ENCODE measurements around the gene KLHDC9. TPM values are rescaled to one million over a fixed set of nuclear protein-coding genes. Genes with fewer than 3 reads are reported as not detected.

The KLHDC9 gene
- total RNA-seq, 1 donor from 2014 or later = 10.9 TPM

DNA sequence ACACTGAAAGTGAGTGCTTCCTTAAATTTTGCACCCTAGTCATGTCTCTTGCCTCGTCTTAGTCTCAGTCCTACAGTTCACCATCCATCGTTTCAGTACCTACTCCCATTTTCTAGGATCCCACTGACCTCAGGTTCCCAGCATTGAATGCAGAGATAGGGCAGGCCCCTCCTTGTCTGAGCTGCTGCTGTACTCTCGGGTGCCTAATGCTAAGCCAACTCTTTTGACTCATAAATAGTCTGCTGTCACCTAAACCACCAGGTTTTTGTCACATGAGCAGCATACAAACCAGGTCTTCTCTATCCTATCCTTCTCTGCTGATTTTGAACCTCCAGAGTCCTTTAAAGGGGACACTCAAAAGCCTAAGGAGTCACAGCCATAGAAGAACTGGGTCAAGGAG lies 31.5 kb upstream of the KLHDC9 start:
- H3K9me3 Mint-ChIP-seq (ENCODE audit: unreplicated experiment) = no peaks in the 10 kb centered on the region

DNA sequence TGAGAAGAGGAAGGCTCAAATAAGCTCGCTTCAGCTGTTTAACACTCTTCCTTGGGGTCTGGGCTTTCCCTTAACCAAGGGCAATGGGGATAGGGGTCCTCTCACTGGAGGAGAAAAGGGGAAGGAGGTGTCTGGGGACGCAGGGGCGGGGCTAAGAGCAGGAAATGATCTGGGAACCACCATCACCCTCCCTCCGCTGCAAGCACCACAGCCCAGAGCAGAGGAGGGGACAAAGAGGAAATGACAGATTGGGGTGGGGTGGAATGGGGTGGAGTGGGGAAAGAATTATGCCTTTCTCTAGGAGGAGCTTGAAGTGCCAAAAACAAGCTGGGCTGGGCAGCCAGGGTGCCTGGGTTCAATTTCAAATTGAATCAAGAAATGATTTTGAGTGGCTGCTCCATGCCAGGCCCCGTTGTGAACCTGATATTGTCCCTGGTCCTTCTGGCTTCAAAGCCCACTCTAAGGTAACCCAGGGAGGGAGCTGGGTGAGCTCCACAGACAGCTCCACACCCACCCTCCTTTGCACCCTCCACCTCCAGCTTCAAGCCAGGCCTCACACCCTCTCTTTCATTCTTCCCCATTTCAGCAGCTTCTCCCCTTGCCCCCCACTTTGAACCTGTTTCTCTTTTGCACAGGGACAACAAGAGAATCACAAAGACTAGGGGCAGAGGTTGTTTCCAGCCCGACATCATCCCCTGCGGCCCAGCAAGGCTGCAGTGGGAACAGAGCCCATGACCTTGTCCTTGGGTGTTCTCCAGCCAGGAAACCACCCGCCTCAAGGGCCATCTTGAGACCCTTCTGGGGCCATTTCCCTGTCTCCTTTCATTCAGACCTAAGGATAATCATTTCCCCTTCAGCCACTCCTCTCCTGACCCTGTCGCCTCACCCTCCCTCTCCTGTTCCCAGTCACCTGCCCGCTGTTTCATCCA lies 29.6 kb upstream of the KLHDC9 start:
- H3K4me1 Mint-ChIP-seq (ENCODE audit: low read depth, unreplicated experiment) = peaks cover 2% of the 10 kb centered on the region
- no peak overlapping the region for H3K27ac Mint-ChIP-seq (ENCODE audit: unreplicated experiment)

More for the DNA sequence above, 31.5 kb upstream of the KLHDC9 start:
- peaks cover 6% of the 10 kb centered on the region for H3K36me3 Mint-ChIP-seq (ENCODE audit: unreplicated experiment)
- DNase-seq = no peak
- H3K4me1 Mint-ChIP-seq (ENCODE audit: low read depth, unreplicated experiment) = peaks cover 2% of the 10 kb centered on the region
- H3K27me3 Mint-ChIP-seq (ENCODE audit: unreplicated experiment) = peaks cover 8% of the 10 kb centered on the region
- H3K4me3 Mint-ChIP-seq (ENCODE audit: unreplicated experiment) = no peak overlapping the region
- H3K27ac Mint-ChIP-seq (ENCODE audit: unreplicated experiment) = no peak overlapping the region
- TF ChIP-seq CTCF (IDR thresholded peaks at IDR 0.05; ENCODE audit: partially characterized antibody, unreplicated experiment) = no peak

GRCh38 chr1:161069241-161069640 lies 28.9 kb upstream of the KLHDC9 start:
- Mint-ChIP-seq H3K9me3 (ENCODE audit: unreplicated experiment) (peaks cover 2% of the 10 kb centered on the region), H3K4me3 (ENCODE audit: unreplicated experiment) (no peak overlapping the region), H3K4me1 (ENCODE audit: low read depth, unreplicated experiment) (no peaks in the 10 kb centered on the region), H3K27me3 (ENCODE audit: unreplicated experiment) (peaks cover 13% of the 10 kb centered on the region), H3K27ac (ENCODE audit: unreplicated experiment) (no peak overlapping the region), H3K36me3 (ENCODE audit: unreplicated experiment) (peaks cover 6% of the 10 kb centered on the region)
- TF ChIP-seq CTCF (IDR thresholded peaks at IDR 0.05; ENCODE audit: partially characterized antibody, unreplicated experiment) = no peak
- DNase-seq = no peak

More for the DNA sequence above, 29.6 kb upstream of the KLHDC9 start:
- H3K36me3 Mint-ChIP-seq (ENCODE audit: unreplicated experiment) = peaks cover 6% of the 10 kb centered on the region
- no peak overlapping the region for H3K4me3 Mint-ChIP-seq (ENCODE audit: unreplicated experiment)
- peaks cover 2% of the 10 kb centered on the region for H3K9me3 Mint-ChIP-seq (ENCODE audit: unreplicated experiment)
- TF ChIP-seq CTCF (IDR thresholded peaks at IDR 0.05; ENCODE audit: partially characterized antibody, unreplicated experiment) = no peak
- DNase-seq = no peak
- H3K27me3 Mint-ChIP-seq (ENCODE audit: unreplicated experiment) = peaks cover 13% of the 10 kb centered on the region

DNA sequence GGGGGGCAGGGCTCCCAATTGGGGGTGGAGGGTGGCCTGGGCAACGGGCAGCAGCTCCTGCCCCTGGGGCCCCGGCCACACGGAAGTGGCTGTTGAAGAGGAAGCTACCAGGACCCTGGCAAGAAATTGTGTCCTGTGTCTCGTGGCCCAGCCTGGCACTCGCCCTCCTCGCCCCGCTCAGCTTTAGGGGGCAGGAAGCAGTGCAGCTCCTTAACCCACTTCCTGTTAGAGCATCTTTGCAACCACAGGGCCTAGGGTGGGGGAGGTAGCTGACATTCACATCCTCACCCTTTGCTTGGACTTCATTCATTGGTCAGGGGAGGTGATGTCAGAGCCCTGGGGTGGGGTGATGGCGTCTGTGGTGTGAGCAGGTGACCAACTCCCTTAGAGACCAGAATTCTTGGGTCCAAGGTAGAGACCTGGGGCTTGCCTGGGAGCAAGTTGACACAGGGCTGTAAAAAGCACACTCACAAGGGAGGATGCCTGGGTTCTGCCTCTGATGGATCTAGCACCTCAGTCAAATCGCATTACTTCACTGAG lies 28.4 kb upstream of the KLHDC9 start, which contains the start of gene ARHGAP30:
TSS of gene ARHGAP30 (minus strand) at position 161 of the 540 bp plus-strand sequence. CDS start 267 bp downstream, outside the sequence.
- peaks cover 2% of the 10 kb centered on the region for H3K9me3 Mint-ChIP-seq (ENCODE audit: unreplicated experiment)
- H3K27me3 Mint-ChIP-seq (ENCODE audit: unreplicated experiment) = peaks cover 14% of the 10 kb centered on the region
- no peaks in the 10 kb centered on the region for H3K4me1 Mint-ChIP-seq (ENCODE audit: low read depth, unreplicated experiment)
- H3K27ac Mint-ChIP-seq (ENCODE audit: unreplicated experiment) = no peak within 1 kb of the TSS
- TF ChIP-seq CTCF (IDR thresholded peaks at IDR 0.05; ENCODE audit: partially characterized antibody, unreplicated experiment) = no peak
- DNase-seq = no peak
- H3K36me3 Mint-ChIP-seq (ENCODE audit: unreplicated experiment) = peaks cover 6% of the 10 kb centered on the region
- H3K4me3 Mint-ChIP-seq (ENCODE audit: unreplicated experiment) = no peak within 1 kb of the TSS

- peaks cover 15% of the 10 kb centered on the region for H3K27me3 Mint-ChIP-seq (ENCODE audit: unreplicated experiment)
Measured at GRCh38 chr1:161070761-161071160, 27.4 kb upstream of the KLHDC9 start.

More at GRCh38 chr1:161070761-161071160, 27.4 kb upstream of the KLHDC9 start:
- Mint-ChIP-seq H3K36me3 (ENCODE audit: unreplicated experiment) (peaks cover 6% of the 10 kb centered on the region), H3K4me1 (ENCODE audit: low read depth, unreplicated experiment) (no peaks in the 10 kb centered on the region), H3K9me3 (ENCODE audit: unreplicated experiment) (peaks cover 2% of the 10 kb centered on the region), H3K4me3 (ENCODE audit: unreplicated experiment) (no peak overlapping the region), H3K27ac (ENCODE audit: unreplicated experiment) (no peak overlapping the region)
- no peak for TF ChIP-seq CTCF (IDR thresholded peaks at IDR 0.05; ENCODE audit: partially characterized antibody, unreplicated experiment)
- no peak for DNase-seq

Measured in glutamatergic neuron (in vitro differentiated cells).